ENCODE results near the gene MRPL22. TPM values are rescaled to one million over a fixed set of nuclear protein-coding genes. Genes with fewer than 3 reads are reported as not detected.

The MRPL22 gene
- total and polyA plus RNA-seq, 4 donors: 12.5 to 57.3 (median 20.9) TPM

DNA sequence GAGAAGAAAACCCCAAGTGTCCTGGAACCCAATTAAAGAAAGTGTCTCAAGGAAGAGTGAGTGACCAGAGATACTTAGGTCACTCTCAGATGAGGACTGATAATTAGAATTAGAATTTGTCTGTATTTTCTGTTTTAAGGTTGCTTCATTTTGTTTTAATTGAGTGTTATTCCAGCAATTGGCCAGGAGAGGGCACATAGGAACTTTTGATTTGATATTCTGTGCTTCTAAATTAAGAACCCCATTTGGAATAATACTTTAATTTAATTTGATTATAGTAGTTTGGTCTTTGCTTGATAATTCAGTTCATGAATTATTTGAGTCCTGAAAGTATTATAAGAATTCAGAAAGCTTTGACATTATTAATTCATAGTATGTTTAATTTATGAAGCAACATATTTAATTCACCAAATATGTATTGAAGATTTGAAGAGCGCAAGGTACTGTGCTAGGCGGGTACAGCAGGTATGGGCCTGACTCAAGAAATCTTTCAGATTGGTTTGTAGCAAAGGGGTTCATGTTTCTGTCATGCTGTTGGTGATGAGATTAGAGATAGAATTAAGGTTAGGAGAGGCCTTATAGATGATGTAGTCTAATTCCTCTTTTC is 4.9 kb downstream of the MRPL22 start:
- Histone ChIP-seq H3K9me3 (ENCODE audit: control insufficient read depth in 4 of 4, low read length in 3 of 4) (no peaks in the 10 kb centered on the region), H3K27ac (ENCODE audit: low read depth in 1 of 2, low read length in 2 of 2) (no peak overlapping the region), H3K9ac (ENCODE audit: low read depth in 1 of 2, low read length in 2 of 2) (peak overlapping the region in 1 of 2 donors; percentile 10), H3K4me3 (ENCODE audit: low read depth in 1 of 3, low read length in 3 of 3) (no peak overlapping the region), H3K36me3 (ENCODE audit: control insufficient read depth in 4 of 4, insufficient read depth in 3 of 4, low read depth in 1 of 4, low read length in 3 of 4) (peaks cover 0 to 2% (median 0%) of the 10 kb centered on the region in 4 donors), H3K4me1 (ENCODE audit: control insufficient read depth in 4 of 4, insufficient read depth in 4 of 4, low read length in 3 of 4) (peaks cover 3 to 19% (median 14%) of the 10 kb centered on the region in 4 donors), H3K27me3 (ENCODE audit: control insufficient read depth in 4 of 4, insufficient read depth in 4 of 4, low read length in 3 of 4) (no peaks in the 10 kb centered on the region)
- DNase-seq (ENCODE audit: low spot score): no peak
- TF ChIP-seq RAD21 (IDR thresholded peaks at IDR 0.05) (peak; percentile 58 to 63), GABPA (IDR thresholded peaks at IDR 0.05 in 1 of 2, conservative IDR thresholded peaks at IDR 0.05 in 1 of 2) (no peak), FOXA1 (IDR thresholded peaks at IDR 0.05) (no peak), CTCF (IDR thresholded peaks at IDR 0.05; ENCODE audit: low read depth, low read length, missing input control) (peak; percentile 48)
- WGBS: 96% methylated on average over 2 of the region's 2 CpGs

GRCh38 chr5:154947778-154948177 is 6.9 kb downstream of the MRPL22 start:
- no peak for DNase-seq (ENCODE audit: low spot score)
- Histone ChIP-seq H3K4me3 (ENCODE audit: low read depth in 1 of 3, low read length in 3 of 3) (no peak overlapping the region), H3K27ac (ENCODE audit: low read depth in 1 of 2, low read length in 2 of 2) (no peak overlapping the region), H3K9ac (ENCODE audit: low read depth in 1 of 2, low read length in 2 of 2) (no peak overlapping the region), H3K4me1 (ENCODE audit: control insufficient read depth in 4 of 4, insufficient read depth in 4 of 4, low read length in 3 of 4) (peaks cover 0 to 4% (median 3%) of the 10 kb centered on the region in 4 donors), H3K27me3 (ENCODE audit: control insufficient read depth in 4 of 4, insufficient read depth in 4 of 4, low read length in 3 of 4) (no peaks in the 10 kb centered on the region), H3K36me3 (ENCODE audit: control insufficient read depth in 4 of 4, insufficient read depth in 3 of 4, low read depth in 1 of 4, low read length in 3 of 4) (peaks cover 0 to 4% (median 0%) of the 10 kb centered on the region in 4 donors), H3K9me3 (ENCODE audit: control insufficient read depth in 4 of 4, low read length in 3 of 4) (no peaks in the 10 kb centered on the region)
- TF ChIP-seq RXRA (IDR thresholded peaks at IDR 0.05): no peak
- TF ChIP-seq CTCF (IDR thresholded peaks at IDR 0.05; ENCODE audit: low read depth, low read length, missing input control): no peak
- TF ChIP-seq SP1 (IDR thresholded peaks at IDR 0.05): no peak
- no peak for TF ChIP-seq YY1 (IDR thresholded peaks at IDR 0.05)
- no peak for TF ChIP-seq FOXA2 (IDR thresholded peaks at IDR 0.05)
- no peak for TF ChIP-seq TAF1 (conservative IDR thresholded peaks at IDR 0.05)
- no peak for TF ChIP-seq JUND (IDR thresholded peaks at IDR 0.05)
- TF ChIP-seq, protein P1, sequence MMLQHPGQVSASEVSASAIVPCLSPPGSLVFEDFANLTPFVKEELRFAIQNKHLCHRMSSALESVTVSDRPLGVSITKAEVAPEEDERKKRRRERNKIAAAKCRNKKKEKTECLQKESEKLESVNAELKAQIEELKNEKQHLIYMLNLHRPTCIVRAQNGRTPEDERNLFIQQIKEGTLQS (IDR thresholded peaks at IDR 0.05): no peak
- TF ChIP-seq RAD21 (IDR thresholded peaks at IDR 0.05): no peak
- TF ChIP-seq, protein P2, sequence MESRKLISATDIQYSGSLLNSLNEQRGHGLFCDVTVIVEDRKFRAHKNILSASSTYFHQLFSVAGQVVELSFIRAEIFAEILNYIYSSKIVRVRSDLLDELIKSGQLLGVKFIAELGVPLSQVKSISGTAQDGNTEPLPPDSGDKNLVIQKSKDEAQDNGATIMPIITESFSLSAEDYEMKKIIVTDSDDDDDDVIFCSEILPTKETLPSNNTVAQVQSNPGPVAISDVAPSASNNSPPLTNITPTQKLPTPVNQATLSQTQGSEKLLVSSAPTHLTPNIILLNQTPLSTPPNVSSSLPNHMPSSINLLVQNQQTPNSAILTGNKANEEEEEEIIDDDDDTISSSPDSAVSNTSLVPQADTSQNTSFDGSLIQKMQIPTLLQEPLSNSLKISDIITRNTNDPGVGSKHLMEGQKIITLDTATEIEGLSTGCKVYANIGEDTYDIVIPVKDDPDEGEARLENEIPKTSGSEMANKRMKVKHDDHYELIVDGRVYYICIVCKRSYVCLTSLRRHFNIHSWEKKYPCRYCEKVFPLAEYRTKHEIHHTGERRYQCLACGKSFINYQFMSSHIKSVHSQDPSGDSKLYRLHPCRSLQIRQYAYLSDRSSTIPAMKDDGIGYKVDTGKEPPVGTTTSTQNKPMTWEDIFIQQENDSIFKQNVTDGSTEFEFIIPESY (IDR thresholded peaks at IDR 0.05): no peak
- WGBS: 90% methylated on average over 6 of the region's 6 CpGs

All from liver (tissue), 9 donors.